ENCODE measurements around the gene RBM46.

DNA sequence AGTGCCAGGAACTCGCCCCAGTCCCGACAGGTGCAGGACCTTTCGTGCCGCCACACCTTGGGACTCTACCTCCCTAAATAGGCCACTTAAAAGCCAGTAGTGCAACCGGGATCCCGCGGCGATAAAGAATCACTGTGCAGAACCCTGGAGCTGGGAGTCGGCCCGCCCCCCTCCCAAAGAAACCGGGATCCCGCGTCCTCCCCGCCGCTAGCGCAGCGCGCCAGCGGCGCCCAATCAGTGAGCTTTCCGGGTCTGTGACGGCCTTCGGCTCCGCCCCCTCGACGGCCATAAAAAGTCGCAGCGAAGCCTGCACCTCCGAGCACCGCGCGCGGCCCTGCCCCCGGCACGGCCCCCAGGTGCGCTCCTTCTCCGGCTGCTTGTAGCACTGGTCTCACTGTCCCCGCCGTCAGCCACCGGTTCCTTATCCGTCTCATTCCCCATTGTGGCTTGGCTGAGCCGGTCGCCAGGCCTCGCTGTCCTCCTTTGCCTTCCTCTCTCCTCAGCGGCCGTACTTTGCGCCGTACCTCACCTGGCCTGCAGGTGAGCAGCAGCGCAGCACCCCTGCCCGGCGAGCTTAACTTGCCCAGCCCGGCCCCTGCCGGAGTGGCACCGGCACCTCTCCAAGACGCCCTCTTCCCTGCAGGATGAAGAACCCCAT, 37.3 kb upstream of the RBM46 start, which contains the start of gene LRAT:
- TF ChIP-seq, protein P1, sequence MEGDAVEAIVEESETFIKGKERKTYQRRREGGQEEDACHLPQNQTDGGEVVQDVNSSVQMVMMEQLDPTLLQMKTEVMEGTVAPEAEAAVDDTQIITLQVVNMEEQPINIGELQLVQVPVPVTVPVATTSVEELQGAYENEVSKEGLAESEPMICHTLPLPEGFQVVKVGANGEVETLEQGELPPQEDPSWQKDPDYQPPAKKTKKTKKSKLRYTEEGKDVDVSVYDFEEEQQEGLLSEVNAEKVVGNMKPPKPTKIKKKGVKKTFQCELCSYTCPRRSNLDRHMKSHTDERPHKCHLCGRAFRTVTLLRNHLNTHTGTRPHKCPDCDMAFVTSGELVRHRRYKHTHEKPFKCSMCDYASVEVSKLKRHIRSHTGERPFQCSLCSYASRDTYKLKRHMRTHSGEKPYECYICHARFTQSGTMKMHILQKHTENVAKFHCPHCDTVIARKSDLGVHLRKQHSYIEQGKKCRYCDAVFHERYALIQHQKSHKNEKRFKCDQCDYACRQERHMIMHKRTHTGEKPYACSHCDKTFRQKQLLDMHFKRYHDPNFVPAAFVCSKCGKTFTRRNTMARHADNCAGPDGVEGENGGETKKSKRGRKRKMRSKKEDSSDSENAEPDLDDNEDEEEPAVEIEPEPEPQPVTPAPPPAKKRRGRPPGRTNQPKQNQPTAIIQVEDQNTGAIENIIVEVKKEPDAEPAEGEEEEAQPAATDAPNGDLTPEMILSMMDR (IDR thresholded peaks at IDR 0.05), result no peak
- TF ChIP-seq TCF7L2 (IDR thresholded peaks at IDR 0.05; ENCODE audit: low read depth, low read length), result no peak
- TF ChIP-seq, protein P2, sequence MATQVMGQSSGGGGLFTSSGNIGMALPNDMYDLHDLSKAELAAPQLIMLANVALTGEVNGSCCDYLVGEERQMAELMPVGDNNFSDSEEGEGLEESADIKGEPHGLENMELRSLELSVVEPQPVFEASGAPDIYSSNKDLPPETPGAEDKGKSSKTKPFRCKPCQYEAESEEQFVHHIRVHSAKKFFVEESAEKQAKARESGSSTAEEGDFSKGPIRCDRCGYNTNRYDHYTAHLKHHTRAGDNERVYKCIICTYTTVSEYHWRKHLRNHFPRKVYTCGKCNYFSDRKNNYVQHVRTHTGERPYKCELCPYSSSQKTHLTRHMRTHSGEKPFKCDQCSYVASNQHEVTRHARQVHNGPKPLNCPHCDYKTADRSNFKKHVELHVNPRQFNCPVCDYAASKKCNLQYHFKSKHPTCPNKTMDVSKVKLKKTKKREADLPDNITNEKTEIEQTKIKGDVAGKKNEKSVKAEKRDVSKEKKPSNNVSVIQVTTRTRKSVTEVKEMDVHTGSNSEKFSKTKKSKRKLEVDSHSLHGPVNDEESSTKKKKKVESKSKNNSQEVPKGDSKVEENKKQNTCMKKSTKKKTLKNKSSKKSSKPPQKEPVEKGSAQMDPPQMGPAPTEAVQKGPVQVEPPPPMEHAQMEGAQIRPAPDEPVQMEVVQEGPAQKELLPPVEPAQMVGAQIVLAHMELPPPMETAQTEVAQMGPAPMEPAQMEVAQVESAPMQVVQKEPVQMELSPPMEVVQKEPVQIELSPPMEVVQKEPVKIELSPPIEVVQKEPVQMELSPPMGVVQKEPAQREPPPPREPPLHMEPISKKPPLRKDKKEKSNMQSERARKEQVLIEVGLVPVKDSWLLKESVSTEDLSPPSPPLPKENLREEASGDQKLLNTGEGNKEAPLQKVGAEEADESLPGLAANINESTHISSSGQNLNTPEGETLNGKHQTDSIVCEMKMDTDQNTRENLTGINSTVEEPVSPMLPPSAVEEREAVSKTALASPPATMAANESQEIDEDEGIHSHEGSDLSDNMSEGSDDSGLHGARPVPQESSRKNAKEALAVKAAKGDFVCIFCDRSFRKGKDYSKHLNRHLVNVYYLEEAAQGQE (IDR thresholded peaks at IDR 0.05; ENCODE audit: insufficient read depth in 1 of 2, low read depth in 2 of 2, low read length in 1 of 2), result no peak

Data from Panc1 (cell line).